HepG2 (cell line): Measurements from ENCODE around the gene EMC10. TPM values are rescaled to one million over a fixed set of nuclear protein-coding genes. Genes with fewer than 3 reads are reported as not detected.
A peak's percentile ranks its signal among the peaks of the same experiment; 100 is the strongest.
"Not testable (repeated sequence)": the region's sequence is repeated elsewhere in the genome, so short reads cannot be mapped to it uniquely, and the experiment has no call there.

Experiments used
- ATAC-seq: fragments of 200-7000 bp; cut with Tn5 transposase; 3 replicates; pipeline ENCODE4 v1.9.1; 2020; ENCODE audit warnings: mild to moderate bottlenecking, moderate library complexity
- BruUV-seq: library from RNA; stranded (reverse); fragments of 400-500 nt; replicated peaks from 2 replicates; lab custom pipeline; 2021; lab: Mats Ljungman, UMichigan
- CTCF ChIA-PET: fragments of 300-600 bp; formaldehyde crosslinking; extraction: SDS; loops from one replicate; lab custom pipeline; 2021; ENCODE audit warnings: low total read pairs, inconsistent platforms, low intra/inter-chr PET ratio; lab: Yijun Ruan, JAX
- POLR2A ChIA-PET: fragments of 350-600 bp; sonication (Branson Sonifier 250); formaldehyde crosslinking; loops from one replicate; lab custom pipeline; 2020; ENCODE audit warnings: antibody characterized with exemption, inconsistent platforms; lab: Yijun Ruan, JAX
- DNase-seq: peaks from one replicate; pipeline ENCODE4 v3.0.0-alpha.2; 2015; ENCODE audit warnings: low spot score
- FAIRE-seq: peaks from 3 replicates; lab custom pipeline; 2011; peaks lifted over from hg19 to GRCh38; lab: Jason Lieb, UNC
- H2AFZ ChIP-seq: one replicate; pipeline ENCODE4 v1.6.1; 2011; ENCODE audit warnings: low read length, inconsistent platforms
- H3K27ac ChIP-seq: fragments of 300-600 bp; 3 replicates; pipeline ENCODE4 v1.8.0; 2011; ENCODE audit warnings: mixed run types, mild to moderate bottlenecking, mixed read lengths, low read length, inconsistent platforms; ENCODE audit not compliant: insufficient read depth; ENCODE audit errors: extremely low read length
- H3K27me3 ChIP-seq, 2 experiments: fragments of 200-600 bp in 1 of 2; 2 replicates in 1 of 2; 3 replicates in 1 of 2; pipeline versions ENCODE4 v1.6.0 to v1.8.0; 2011; ENCODE audit warnings: low read length in 2 of 2, mild to moderate bottlenecking in 2 of 2, moderate library complexity in 2 of 2, inconsistent platforms in 1 of 2; ENCODE audit not compliant: insufficient read depth in 2 of 2, control insufficient read depth in 1 of 2
- H3K36me3 ChIP-seq, 2 experiments: fragments of 200-600 bp in 1 of 2; replicated peaks in 1 of 2; 2 replicates in 1 of 2; 3 replicates in 1 of 2; pipeline versions ENCODE4 v1.5.1 to v1.8.0; 2011; ENCODE audit warnings: low read length in 2 of 2, inconsistent platforms in 1 of 2; ENCODE audit not compliant: insufficient read depth in 2 of 2, control insufficient read depth in 1 of 2
- H3K4me1 ChIP-seq: 2 replicates; pipeline ENCODE4 v1.5.1; 2012; ENCODE audit warnings: low read length, inconsistent platforms; ENCODE audit not compliant: insufficient read depth
- H3K4me2 ChIP-seq: 2 replicates; pipeline ENCODE4 v1.6.0; 2011; ENCODE audit warnings: low read depth, low read length, inconsistent platforms
- H3K4me3 ChIP-seq, 3 experiments: fragments of 200-600 bp in 1 of 3; sonication (generic), shearing (Covaris generic) in 1 of 3; replicated peaks in 1 of 3; 2 replicates each; pipeline ENCODE4 v1.5.1; 2011 to 2016; ENCODE audit warnings: low read length in 3 of 3, inconsistent platforms in 2 of 3, low read depth in 2 of 3, mild to moderate bottlenecking in 2 of 3, control low read depth in 1 of 3, mixed read lengths in 1 of 3; ENCODE audit not compliant: insufficient read depth in 1 of 3
- H3K79me2 ChIP-seq: one replicate; pipeline ENCODE4 v1.6.1; 2011; ENCODE audit warnings: low read length, inconsistent platforms; ENCODE audit not compliant: insufficient read depth
- H3K9ac ChIP-seq: 2 replicates; pipeline ENCODE4 v1.6.0; 2011; ENCODE audit warnings: mild to moderate bottlenecking, low read depth, low read length, inconsistent platforms; ENCODE audit not compliant: insufficient read depth
- H3K9me3 ChIP-seq: 2 replicates; pipeline ENCODE4 v1.5.1; 2012; ENCODE audit warnings: mild to moderate bottlenecking, low read length
- H4K20me1 ChIP-seq: 2 replicates; pipeline ENCODE4 v1.6.0; 2011; ENCODE audit warnings: inconsistent platforms, mild to moderate bottlenecking, low read length, moderate library complexity; ENCODE audit not compliant: insufficient read depth
- AKNA ChIP-seq: sonication (generic); formaldehyde crosslinking; IDR thresholded peaks from 2 replicates; pipeline ENCODE4 v1.4.0; 2020; ENCODE audit warnings: missing genetic modification reagents, borderline replicate concordance
- ZNF768 ChIP-seq: sonication (generic); formaldehyde crosslinking; IDR thresholded peaks from 2 replicates; pipeline ENCODE4 v1.4.0; 2020; ENCODE audit warnings: missing genetic modification reagents
- WGBS: methylation state at CpG from one replicate; pipeline ENCODE4 v1.1.6; 2017; ENCODE audit warnings: low lambda C conversion rate; 5-methylcytosine and 5-hydroxymethylcytosine counted together
- in situ Hi-C: cut with HindIII; loops from 2 replicates; pipeline ENCODE4 v1.10.0; 2017; ENCODE audit warnings: low pct_unique_long_range_greater_than_20kb; ENCODE audit not compliant: extremely low pct_ligation_motif_present
- intact Hi-C: fragments of 100-400 bp; cut with micrococcal nuclease; formaldehyde crosslinking; loops from one replicate; pipeline ENCODE4 v1.10.0; 2022; ENCODE audit not compliant: unreplicated experiment
- polyA plus RNA-seq, 8 experiments: library from polyadenylated mRNA; depleted of rRNA in 3 of 8; stranded (reverse) in 7 of 8; unstranded in 1 of 8; fragments of >200 nt; fragmentation: Illumina TruSeq in 4 of 8; extraction: Trizol in 4 of 8; gene quantifications; 2 replicates each; pipeline versions ENCODE4 v1.2.1 to v1.2.3, GENCODE V29; 2011 to 2016; ENCODE audit warnings: low read depth in 4 of 8, missing spikeins in 1 of 8, mixed read lengths in 1 of 8; ENCODE audit not compliant: insufficient read depth in 1 of 8
- total RNA-seq, 5 experiments: library from RNA; depleted of rRNA; stranded (reverse); fragments of >200 nt; fragmentation: Illumina TruSeq; extraction: Trizol; gene quantifications; 2 replicates each; pipeline ENCODE4 v1.2.3, GENCODE V29; 2016; ENCODE audit warnings: low read depth in 1 of 5

Gene EMC10
- total and polyA plus RNA-seq, 2 of the 13 experiments (the other 11 are each of a cell fraction or from before 2014, with no cell fraction given) = not detected

- peaks cover 3 to 9% of the 10 kb centered on the region in 2 experiments; a peak in 2 of 5 replicates for H3K27me3 ChIP-seq
- 49% methylated on average over 9 of the region's 10 CpGs for WGBS
- no peak for ATAC-seq
- H3K4me3 ChIP-seq = no peak overlapping the region
- DNase-seq = no peak
- POLR2A ChIA-PET = no interaction called here
- H3K9ac ChIP-seq = no peak overlapping the region
- CTCF ChIA-PET = no interaction called here
- no peak overlapping the region for H2AFZ ChIP-seq
- in situ Hi-C loops (no loop called here), intact Hi-C loops (no loop called here)
- no peak for FAIRE-seq
- BruUV-seq = no TSS peak
- TF ChIP-seq AKNA (CRISPR knock-in tag) (no peak), ZNF768 (peak; percentile 54; the same call in 1 of the 2 replicates)
- no peaks in the 10 kb centered on the region for H4K20me1 ChIP-seq
- no peak overlapping the region for H3K4me2 ChIP-seq
- H3K27ac ChIP-seq = no peak overlapping the region
- no peaks in the 10 kb centered on the region for H3K79me2 ChIP-seq
- no peaks in the 10 kb centered on the region for H3K36me3 ChIP-seq
- H3K9me3 ChIP-seq = no peaks in the 10 kb centered on the region
- peaks cover 8% of the 10 kb centered on the region for H3K4me1 ChIP-seq
Observed at GRCh38 chr19:50522881-50523280, 46.6 kb downstream of the EMC10 start.

- CTCF ChIA-PET, intact Hi-C loops: not testable (repeated sequence)
Observed at GRCh38 chr19:50528052-50528451, 51.7 kb downstream of the EMC10 start.

More at GRCh38 chr19:50528052-50528451, 51.7 kb downstream of the EMC10 start:
- ATAC-seq, H3K36me3 ChIP-seq, H3K27ac ChIP-seq, H2AFZ ChIP-seq, H3K4me2 ChIP-seq, H3K4me3 ChIP-seq, POLR2A ChIA-PET, H4K20me1 ChIP-seq, H3K4me1 ChIP-seq, H3K9me3 ChIP-seq, DNase-seq, H3K79me2 ChIP-seq, in situ Hi-C loops, H3K9ac ChIP-seq, FAIRE-seq, BruUV-seq: not testable (repeated sequence)
- WGBS = 36% methylated on average over 3 of the region's 3 CpGs
- H3K27me3 ChIP-seq = peaks cover 3 to 16% of the 10 kb centered on the region in 2 experiments; a peak in 4 of 5 replicates
